Measurements from ENCODE around the gene CCDC78. TPM values are rescaled to one million over a fixed set of nuclear protein-coding genes. Genes with fewer than 3 reads are reported as not detected.
A peak's percentile ranks its signal among the peaks of the same experiment; 100 is the strongest.

Gene CCDC78
- polyA plus RNA-seq, 1 experiment: 2.4 TPM

DNA sequence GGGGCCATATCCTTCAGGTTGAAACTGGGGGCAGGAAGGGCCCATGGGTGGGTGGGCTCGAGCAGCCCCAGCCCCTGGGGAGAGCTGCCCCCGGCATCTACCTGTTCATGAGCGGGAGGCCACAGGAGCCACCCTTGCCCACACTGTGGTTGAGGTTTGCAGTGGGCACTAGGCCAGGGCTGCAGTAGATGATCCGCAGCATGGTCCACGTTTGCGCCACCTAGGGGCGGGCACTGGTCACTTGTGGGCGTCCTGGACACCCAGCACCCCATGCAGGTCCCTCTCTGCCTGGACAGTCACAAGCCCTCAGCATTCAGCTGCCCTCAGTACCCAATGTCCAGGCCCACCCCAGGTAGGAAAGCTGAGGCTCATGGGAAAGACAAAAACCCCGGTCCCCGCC, 40.3 kb downstream of the CCDC78 start:
- POLR2A ChIA-PET: no interaction called here
- CTCF ChIA-PET: interaction anchor here (0.7 to 1.1 kb wide), 2 partner anchors 34 to 95 kb away, joined by 4 read pairs; no protein-coding TSS in a partner anchor
- Histone ChIP-seq H3K27me3 (ENCODE audit: control insufficient read depth, insufficient read depth, low read length) (no peaks in the 10 kb centered on the region), H3K36me3 (ENCODE audit: control insufficient read depth, insufficient read depth, low read length) (peaks cover 23% of the 10 kb centered on the region), H3K4me3 (ENCODE audit: low read depth, low read length) (no peak overlapping the region)
- TF ChIP-seq, protein P1, sequence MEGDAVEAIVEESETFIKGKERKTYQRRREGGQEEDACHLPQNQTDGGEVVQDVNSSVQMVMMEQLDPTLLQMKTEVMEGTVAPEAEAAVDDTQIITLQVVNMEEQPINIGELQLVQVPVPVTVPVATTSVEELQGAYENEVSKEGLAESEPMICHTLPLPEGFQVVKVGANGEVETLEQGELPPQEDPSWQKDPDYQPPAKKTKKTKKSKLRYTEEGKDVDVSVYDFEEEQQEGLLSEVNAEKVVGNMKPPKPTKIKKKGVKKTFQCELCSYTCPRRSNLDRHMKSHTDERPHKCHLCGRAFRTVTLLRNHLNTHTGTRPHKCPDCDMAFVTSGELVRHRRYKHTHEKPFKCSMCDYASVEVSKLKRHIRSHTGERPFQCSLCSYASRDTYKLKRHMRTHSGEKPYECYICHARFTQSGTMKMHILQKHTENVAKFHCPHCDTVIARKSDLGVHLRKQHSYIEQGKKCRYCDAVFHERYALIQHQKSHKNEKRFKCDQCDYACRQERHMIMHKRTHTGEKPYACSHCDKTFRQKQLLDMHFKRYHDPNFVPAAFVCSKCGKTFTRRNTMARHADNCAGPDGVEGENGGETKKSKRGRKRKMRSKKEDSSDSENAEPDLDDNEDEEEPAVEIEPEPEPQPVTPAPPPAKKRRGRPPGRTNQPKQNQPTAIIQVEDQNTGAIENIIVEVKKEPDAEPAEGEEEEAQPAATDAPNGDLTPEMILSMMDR (IDR thresholded peaks at IDR 0.05; ENCODE audit: insufficient read depth, low read depth, low read length): peak; percentile 60
- no peak for DNase-seq (ENCODE audit: low read depth)

DNA sequence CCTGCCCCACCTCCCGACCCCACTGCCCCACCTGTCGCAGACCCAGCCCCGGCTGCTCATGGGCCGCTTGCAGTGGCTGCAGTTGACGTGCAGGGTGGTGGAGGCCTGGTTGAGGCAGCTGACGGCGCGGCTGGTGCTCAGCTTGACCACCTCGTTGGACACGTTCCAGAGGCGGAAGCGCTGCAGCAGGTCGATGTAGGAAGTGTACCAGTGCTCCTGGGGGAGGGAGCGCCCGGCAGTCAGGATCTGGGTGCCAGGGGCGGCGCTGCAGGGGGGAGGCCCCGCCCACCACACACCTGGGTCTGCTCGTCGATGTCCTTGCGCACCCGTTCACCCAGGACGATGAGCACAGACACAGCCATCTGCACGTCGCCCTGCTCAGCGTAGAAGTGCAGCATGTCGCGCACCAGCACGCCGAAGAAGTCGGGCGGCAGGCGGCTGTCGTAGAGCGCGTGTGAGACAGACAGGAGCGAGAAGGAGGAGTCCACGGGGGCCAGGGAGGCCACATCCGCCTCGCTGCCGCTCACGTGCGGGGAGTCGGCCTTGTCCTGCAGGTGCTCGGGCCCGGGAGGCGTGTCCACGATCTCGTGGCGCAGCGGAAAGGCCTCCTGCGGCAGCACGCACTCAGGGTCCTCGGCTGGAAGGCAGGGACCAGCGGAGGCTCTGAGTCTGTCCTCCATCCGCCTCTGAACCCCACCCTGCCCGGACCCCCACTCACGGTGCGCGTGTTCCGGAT, 41.1 kb downstream of the CCDC78 start:
- TF ChIP-seq, protein P1 (IDR thresholded peaks at IDR 0.05; ENCODE audit: insufficient read depth, low read depth, low read length): no peak
- DNase-seq (ENCODE audit: low read depth): no peak
- ChIA-PET CTCF (no interaction called here), POLR2A (no interaction called here)
- no peaks in the 10 kb centered on the region for H3K27me3 ChIP-seq (ENCODE audit: control insufficient read depth, insufficient read depth, low read length)
- peaks cover 23% of the 10 kb centered on the region for H3K36me3 ChIP-seq (ENCODE audit: control insufficient read depth, insufficient read depth, low read length)
- H3K4me3 ChIP-seq (ENCODE audit: low read depth, low read length): peak overlapping the region; percentile 55; the same call in 1 of the 2 replicates

DNA sequence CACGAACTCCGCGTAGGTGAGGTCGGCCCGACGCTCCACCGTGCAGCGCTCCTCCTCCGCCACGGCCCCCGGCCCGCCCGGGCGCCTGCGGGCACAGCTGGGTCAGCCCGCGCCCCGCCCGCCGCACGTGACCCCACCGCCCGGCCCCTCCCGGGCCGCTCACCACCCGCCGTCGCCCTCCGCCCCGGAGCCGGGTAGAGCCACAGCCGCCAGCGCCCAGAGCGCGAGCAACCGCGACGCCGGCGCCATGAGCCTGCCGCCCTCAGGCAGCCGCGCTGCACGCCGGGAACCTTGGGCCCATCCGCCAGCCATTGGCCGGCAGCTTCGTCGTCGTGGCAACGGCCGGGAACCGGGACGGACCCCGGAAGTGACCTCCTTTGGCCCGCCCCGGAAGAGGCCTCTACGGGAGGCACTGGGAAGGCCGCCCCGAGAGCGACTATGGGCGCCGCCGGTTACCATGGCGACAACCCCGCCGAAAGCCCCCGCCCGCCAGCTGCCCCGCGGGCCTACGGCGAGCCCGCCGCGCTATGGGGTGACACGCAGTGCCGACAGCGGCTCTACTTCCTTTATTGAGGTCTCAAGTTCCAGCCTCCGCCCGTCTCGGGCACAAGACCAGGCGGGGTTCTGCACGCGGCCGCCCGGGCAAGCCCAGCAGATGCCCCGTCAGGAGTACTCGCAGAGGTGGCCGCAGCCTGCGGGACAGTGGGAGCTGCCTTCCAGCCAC, 42.0 kb downstream of the CCDC78 start, which contains the start of gene JMJD8:
JMJD8 (minus strand) TSS at position 264 of the 724 bp plus-strand sequence; CDS start at position 249, 15 bp downstream.
- POLR2A ChIA-PET: no interaction called here
- Histone ChIP-seq H3K36me3 (ENCODE audit: control insufficient read depth, insufficient read depth, low read length) (peaks cover 23% of the 10 kb centered on the region), H3K4me3 (ENCODE audit: low read depth, low read length) (peak within 1 kb of the TSS; percentile 55), H3K27me3 (ENCODE audit: control insufficient read depth, insufficient read depth, low read length) (no peaks in the 10 kb centered on the region)
- TF ChIP-seq, protein P1 (IDR thresholded peaks at IDR 0.05; ENCODE audit: insufficient read depth, low read depth, low read length): no peak
- CTCF ChIA-PET: interaction anchor here (1.0 kb wide), 1 partner anchor 26 kb away, joined by 3 read pairs; no protein-coding TSS in a partner anchor
- DNase-seq (ENCODE audit: low read depth): peak; percentile 66

DNA sequence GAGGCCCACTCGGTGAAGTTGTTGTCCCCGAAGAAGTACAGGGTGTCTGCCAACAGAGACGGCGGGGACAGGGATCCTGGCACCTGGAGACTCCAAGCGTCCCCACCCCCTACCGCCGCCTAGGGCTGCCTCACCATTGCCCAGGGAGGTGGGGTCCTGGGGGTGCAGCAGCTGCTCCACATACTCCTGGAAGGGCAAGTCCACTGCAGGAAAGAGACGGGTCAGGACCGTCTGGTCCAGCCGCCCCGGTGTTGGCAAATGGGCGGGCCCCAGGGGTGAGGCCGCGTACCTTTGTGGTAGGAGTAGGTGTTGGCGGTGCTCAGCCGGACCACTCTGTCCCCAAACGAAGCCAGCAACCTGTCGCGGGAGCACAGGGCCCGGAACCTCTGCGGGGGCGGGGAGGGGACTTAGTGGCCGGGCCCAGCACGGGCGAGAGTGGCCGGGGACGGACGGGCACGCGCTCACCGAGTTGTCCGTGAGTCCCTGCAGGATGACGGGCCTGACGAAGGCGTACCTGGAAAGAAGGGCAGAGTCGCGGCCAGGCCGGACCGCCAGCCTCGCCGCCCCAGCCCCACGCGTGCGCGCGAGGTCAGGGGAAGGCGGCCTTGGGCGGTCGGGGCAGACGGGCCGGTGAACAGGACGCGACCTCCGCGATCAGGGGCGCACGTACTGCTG, 42.7 kb downstream of the CCDC78 start:
- Histone ChIP-seq H3K36me3 (ENCODE audit: control insufficient read depth, insufficient read depth, low read length) (peaks cover 23% of the 10 kb centered on the region), H3K4me3 (ENCODE audit: low read depth, low read length) (peak overlapping the region; percentile 55)
- CTCF ChIA-PET: interaction anchor here (1.0 kb wide), 1 partner anchor 26 kb away, joined by 3 read pairs; no protein-coding TSS in a partner anchor

More for the DNA sequence above, 42.7 kb downstream of the CCDC78 start:
- no peaks in the 10 kb centered on the region for H3K27me3 ChIP-seq (ENCODE audit: control insufficient read depth, insufficient read depth, low read length)
- POLR2A ChIA-PET: no interaction called here
- TF ChIP-seq, protein P1 (IDR thresholded peaks at IDR 0.05; ENCODE audit: insufficient read depth, low read depth, low read length): no peak
- DNase-seq (ENCODE audit: low read depth): no peak
